Measurements from ENCODE around the gene LSM4.

DNA sequence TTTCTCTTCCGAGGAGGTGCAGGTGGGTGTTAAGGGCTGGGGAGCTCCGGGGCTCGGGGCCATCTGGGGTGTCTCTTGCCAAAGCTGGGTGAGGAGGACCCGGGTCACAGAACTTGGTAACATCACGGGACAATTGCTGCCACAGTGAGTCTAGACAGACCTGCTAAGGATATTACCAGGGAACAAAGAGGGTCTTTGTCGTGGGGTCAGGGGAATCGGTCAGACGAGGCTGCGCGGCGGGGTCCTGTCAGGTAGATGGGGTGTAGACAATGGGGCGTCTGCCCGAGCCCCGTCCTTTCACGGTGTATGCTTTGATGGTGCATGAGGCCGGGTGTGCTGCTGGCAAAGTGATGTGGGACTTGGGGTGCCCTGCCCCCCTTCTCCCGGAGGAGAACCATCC, 25.3 kb upstream of the LSM4 start:
- TF ChIP-seq POLR2AphosphoS5 (IDR thresholded peaks at IDR 0.05; ENCODE audit: low read depth, low read length) (no peak), POLR2A (IDR thresholded peaks at IDR 0.05; ENCODE audit: low read depth, low read length) (no peak), TAF1 (IDR thresholded peaks at IDR 0.05; ENCODE audit: borderline replicate concordance, low read depth, low read length) (no peak)

Data from GM12892 (cell line).